GM23248 (cell line): Measurements from ENCODE around the gene SV2C.

Source experiments
- EZH2 ChIP-seq: fragments of 200-600 bp; sonication (generic); IDR thresholded peaks from 2 replicates; pipeline ENCODE4 v1.6.1; 2018; ENCODE audit warnings: antibody characterized with exemption, mild to moderate bottlenecking; ENCODE audit not compliant: insufficient read depth, poor library complexity, severe bottlenecking
- EZH2phosphoT487 ChIP-seq: fragments of 200-600 bp; sonication (generic); IDR thresholded peaks from 2 replicates; pipeline ENCODE4 v1.6.1; 2018; ENCODE audit warnings: antibody characterized with exemption, moderate library complexity, mild to moderate bottlenecking, low read depth; ENCODE audit not compliant: insufficient read depth

GRCh38 chr5:76326577-76327302 lies 243.6 kb downstream of the SV2C start:
- no peak for TF ChIP-seq EZH2phosphoT487
- TF ChIP-seq EZH2, result no peak
